ENCODE results near the gene MTRF1L. TPM values are rescaled to one million over a fixed set of nuclear protein-coding genes. Genes with fewer than 3 reads are reported as not detected.
"Not testable (repeated sequence)": the region's sequence is repeated elsewhere in the genome, so short reads cannot be mapped to it uniquely, and the experiment has no call there.

The MTRF1L gene
- total and polyA plus RNA-seq, 5 donors: 17.7 to 44.4 (median 31.0) TPM

- no peak for ATAC-seq
Observed at GRCh38 chr6:153012856-153013255, 10.3 kb upstream of the MTRF1L start.

GRCh38 chr6:153003366-153003690 lies 819 bp upstream of the MTRF1L start:
- intact Hi-C loops (cut with DNase I): no loop called here
- WGBS: 2% methylated on average over 6 of the region's 6 CpGs
- H3K4me1 ChIP-seq (ENCODE audit: control insufficient read depth, insufficient read depth, low read length): peaks cover 2% of the 10 kb centered on the region

More at GRCh38 chr6:153012856-153013255, 10.3 kb upstream of the MTRF1L start:
- WGBS: 89% methylated on average over 6 of the region's 6 CpGs
- DNase-seq: no peak
- intact Hi-C loops (cut with DNase I): no loop called here
- H3K4me3 ChIP-seq (ENCODE audit: low read length): no peak overlapping the region
- no peak overlapping the region for H3K27ac ChIP-seq (ENCODE audit: low read length)
- H3K9me3 ChIP-seq (ENCODE audit: control insufficient read depth, low read length): no peaks in the 10 kb centered on the region
- no peaks in the 10 kb centered on the region for H3K4me1 ChIP-seq (ENCODE audit: control insufficient read depth, insufficient read depth, low read length)
- no peaks in the 10 kb centered on the region for H3K27me3 ChIP-seq (ENCODE audit: control insufficient read depth, insufficient read depth)

GRCh38 chr6:153001767-153002612 lies 519 bp downstream of the MTRF1L start:
- intact Hi-C loops (cut with DNase I): no loop called here
- peaks cover 2% of the 10 kb centered on the region for H3K4me1 ChIP-seq (ENCODE audit: control insufficient read depth, insufficient read depth, low read length)
- 5% methylated on average over 25 of the region's 31 CpGs for WGBS

More at GRCh38 chr6:153003366-153003690, 819 bp upstream of the MTRF1L start:
- ATAC-seq (peak; percentile 1 to 31), DNase-seq (no peak)
- peak overlapping the region; percentile 94 for H3K27ac ChIP-seq (ENCODE audit: low read length)
- H3K9me3 ChIP-seq (ENCODE audit: control insufficient read depth, low read length): no peaks in the 10 kb centered on the region
- H3K27me3 ChIP-seq (ENCODE audit: control insufficient read depth, insufficient read depth): no peaks in the 10 kb centered on the region
- H3K4me3 ChIP-seq (ENCODE audit: low read length): peak overlapping the region; percentile 95

GRCh38 chr6:153000790-153001189 lies 1.7 kb downstream of the MTRF1L start:
- intact Hi-C loops (cut with DNase I); H3K9me3 ChIP-seq (ENCODE audit: control insufficient read depth, low read length); H3K27ac ChIP-seq (ENCODE audit: low read length); ATAC-seq; DNase-seq; H3K4me3 ChIP-seq (ENCODE audit: low read length); H3K4me1 ChIP-seq (ENCODE audit: control insufficient read depth, insufficient read depth, low read length); H3K27me3 ChIP-seq (ENCODE audit: control insufficient read depth, insufficient read depth): not testable (repeated sequence)
- 95% methylated on average over 9 of the region's 9 CpGs for WGBS

More at GRCh38 chr6:153001767-153002612, 519 bp downstream of the MTRF1L start:
- H3K27ac ChIP-seq (ENCODE audit: low read length): peak overlapping the region; percentile 89
- ATAC-seq (peak; percentile 2 to 5), DNase-seq (no peak)
- no peaks in the 10 kb centered on the region for H3K9me3 ChIP-seq (ENCODE audit: control insufficient read depth, low read length)
- no peaks in the 10 kb centered on the region for H3K27me3 ChIP-seq (ENCODE audit: control insufficient read depth, insufficient read depth)
- peak overlapping the region; percentile 95 for H3K4me3 ChIP-seq (ENCODE audit: low read length)

- intact Hi-C loops (cut with DNase I): no loop called here
- no peaks in the 10 kb centered on the region for H3K27me3 ChIP-seq (ENCODE audit: control insufficient read depth, insufficient read depth)
- H3K4me1 ChIP-seq (ENCODE audit: control insufficient read depth, insufficient read depth, low read length): peaks cover 2% of the 10 kb centered on the region
- no peak overlapping the region for H3K4me3 ChIP-seq (ENCODE audit: low read length)
- no peak overlapping the region for H3K27ac ChIP-seq (ENCODE audit: low read length)
- H3K9me3 ChIP-seq (ENCODE audit: control insufficient read depth, low read length): no peaks in the 10 kb centered on the region
- ATAC-seq (no peak), DNase-seq (no peak)
Observed at GRCh38 chr6:153000243-153000642, 2.3 kb downstream of the MTRF1L start.

GRCh38 chr6:152999538-152999937 lies 3.0 kb downstream of the MTRF1L start:
- ATAC-seq; H3K9me3 ChIP-seq (ENCODE audit: control insufficient read depth, low read length); H3K4me1 ChIP-seq (ENCODE audit: control insufficient read depth, insufficient read depth, low read length); H3K27ac ChIP-seq (ENCODE audit: low read length); H3K27me3 ChIP-seq (ENCODE audit: control insufficient read depth, insufficient read depth); intact Hi-C loops (cut with DNase I); H3K4me3 ChIP-seq (ENCODE audit: low read length): not testable (repeated sequence)
- DNase-seq: peak in 1 of 3 donors; percentile 37
- 48% methylated on average over 2 of the region's 2 CpGs for WGBS

- ATAC-seq (no peak), DNase-seq (no peak)
- no peaks in the 10 kb centered on the region for H3K9me3 ChIP-seq (ENCODE audit: control insufficient read depth, low read length)
- no peak overlapping the region for H3K4me3 ChIP-seq (ENCODE audit: low read length)
- no peaks in the 10 kb centered on the region for H3K4me1 ChIP-seq (ENCODE audit: control insufficient read depth, insufficient read depth, low read length)
- H3K27me3 ChIP-seq (ENCODE audit: control insufficient read depth, insufficient read depth): no peaks in the 10 kb centered on the region
- H3K27ac ChIP-seq (ENCODE audit: low read length): no peak overlapping the region
- intact Hi-C loops (cut with DNase I): no loop called here
Observed at GRCh38 chr6:152993847-152994246, 8.7 kb downstream of the MTRF1L start.

- ATAC-seq: no peak
- H3K27ac ChIP-seq (ENCODE audit: low read length): no peak overlapping the region
Observed at GRCh38 chr6:152993431-152993830, 9.1 kb downstream of the MTRF1L start.

GRCh38 chr6:152986978-152987377 lies 15.5 kb downstream of the MTRF1L start:
- intact Hi-C loops (cut with DNase I): no loop called here
- no peaks in the 10 kb centered on the region for H3K27me3 ChIP-seq (ENCODE audit: control insufficient read depth, insufficient read depth)
- WGBS: 81% methylated on average over 2 of the region's 2 CpGs

More at GRCh38 chr6:152993431-152993830, 9.1 kb downstream of the MTRF1L start:
- intact Hi-C loops (cut with DNase I): no loop called here
- Histone ChIP-seq H3K27me3 (ENCODE audit: control insufficient read depth, insufficient read depth) (no peaks in the 10 kb centered on the region), H3K4me1 (ENCODE audit: control insufficient read depth, insufficient read depth, low read length) (no peaks in the 10 kb centered on the region), H3K4me3 (ENCODE audit: low read length) (no peak overlapping the region), H3K9me3 (ENCODE audit: control insufficient read depth, low read length) (no peaks in the 10 kb centered on the region)
- DNase-seq: no peak

GRCh38 chr6:152985300-152985699 lies 17.2 kb downstream of the MTRF1L start:
- ATAC-seq; H3K4me3 ChIP-seq (ENCODE audit: low read length); H3K27ac ChIP-seq (ENCODE audit: low read length); intact Hi-C loops (cut with DNase I); H3K27me3 ChIP-seq (ENCODE audit: control insufficient read depth, insufficient read depth); H3K9me3 ChIP-seq (ENCODE audit: control insufficient read depth, low read length); H3K4me1 ChIP-seq (ENCODE audit: control insufficient read depth, insufficient read depth, low read length): not testable (repeated sequence)
- WGBS: 88% methylated on average over 11 of the region's 11 CpGs
- peak in 1 of 3 donors; percentile 15 for DNase-seq

More at GRCh38 chr6:152986978-152987377, 15.5 kb downstream of the MTRF1L start:
- ATAC-seq (no peak), DNase-seq (no peak)
- Histone ChIP-seq H3K9me3 (ENCODE audit: control insufficient read depth, low read length) (no peaks in the 10 kb centered on the region), H3K4me1 (ENCODE audit: control insufficient read depth, insufficient read depth, low read length) (peaks cover 5% of the 10 kb centered on the region), H3K4me3 (ENCODE audit: low read length) (no peak overlapping the region), H3K27ac (ENCODE audit: low read length) (no peak overlapping the region)

GRCh38 chr6:152984513-152984872 lies 18.0 kb downstream of the MTRF1L start:
- Histone ChIP-seq H3K4me1 (ENCODE audit: control insufficient read depth, insufficient read depth, low read length) (peaks cover 5% of the 10 kb centered on the region), H3K27ac (ENCODE audit: low read length) (peak overlapping the region; percentile 88), H3K4me3 (ENCODE audit: low read length) (peak overlapping the region; percentile 76), H3K27me3 (ENCODE audit: control insufficient read depth, insufficient read depth) (no peaks in the 10 kb centered on the region), H3K9me3 (ENCODE audit: control insufficient read depth, low read length) (no peaks in the 10 kb centered on the region)
- ATAC-seq (no peak), DNase-seq (no peak)
- 8% methylated on average over 7 of the region's 7 CpGs for WGBS
- intact Hi-C loops (cut with DNase I): no loop called here
